ENCODE results near the gene SIRPB2. TPM values are rescaled to one million over a fixed set of nuclear protein-coding genes. Genes with fewer than 3 reads are reported as not detected.

The SIRPB2 gene
- total and polyA plus RNA-seq, 8 donors, result 1.3 to 29.9 (median 2.0) TPM

- H3K4me1 ChIP-seq, result no peaks in the 10 kb centered on the region
- no peak for TF ChIP-seq CTCF (IDR thresholded peaks at IDR 0.05)
- no peak overlapping the region for H3K4me3 ChIP-seq
- no peak for ATAC-seq
- no peak overlapping the region for H3K27ac ChIP-seq
- no peak for DNase-seq
- H3K27me3 ChIP-seq, result no peaks in the 10 kb centered on the region
- peaks cover 26 to 100% of the 10 kb centered on the region in 2 donors for H3K36me3 ChIP-seq
- H3K9me3 ChIP-seq, result no peaks in the 10 kb centered on the region
- intact Hi-C loops (cut with DNase I), result no loop called here
Observed at GRCh38 chr20:1449370-1449769, 41.9 kb downstream of the SIRPB2 start.

- intact Hi-C loops (cut with DNase I), result no loop called here
- no peaks in the 10 kb centered on the region for H3K4me1 ChIP-seq
- no peaks in the 10 kb centered on the region for H3K27me3 ChIP-seq
- no peak overlapping the region for H3K4me3 ChIP-seq
- TF ChIP-seq CTCF (IDR thresholded peaks at IDR 0.05), result no peak
- no peak for DNase-seq
- ATAC-seq, result no peak
- no peak overlapping the region for H3K27ac ChIP-seq
- H3K9me3 ChIP-seq, result no peaks in the 10 kb centered on the region
- H3K36me3 ChIP-seq, result peaks cover 26 to 100% of the 10 kb centered on the region in 2 donors
Observed at GRCh38 chr20:1448081-1448620, 43.1 kb downstream of the SIRPB2 start.

- ATAC-seq, result no peak
- Histone ChIP-seq H3K9me3 (no peaks in the 10 kb centered on the region), H3K27me3 (no peaks in the 10 kb centered on the region), H3K4me3 (no peak overlapping the region), H3K36me3 (peaks cover 23 to 100% of the 10 kb centered on the region in 2 donors), H3K4me1 (no peaks in the 10 kb centered on the region), H3K27ac (no peak overlapping the region)
- TF ChIP-seq CTCF (IDR thresholded peaks at IDR 0.05), result no peak
- intact Hi-C loops (cut with DNase I), result no loop called here
- no peak for DNase-seq
Observed at GRCh38 chr20:1446536-1446935, 44.7 kb downstream of the SIRPB2 start.

- DNase-seq, result no peak
- TF ChIP-seq CTCF (IDR thresholded peaks at IDR 0.05), result no peak
Observed at GRCh38 chr20:1443085-1443484, 48.1 kb downstream of the SIRPB2 start.

GRCh38 chr20:1442304-1442703 is 48.9 kb downstream of the SIRPB2 start:
- H3K4me1 ChIP-seq, result no peaks in the 10 kb centered on the region
- H3K9me3 ChIP-seq, result no peaks in the 10 kb centered on the region
- intact Hi-C loops (cut with DNase I), result no loop called here
- no peak overlapping the region for H3K4me3 ChIP-seq
- no peaks in the 10 kb centered on the region for H3K27me3 ChIP-seq
- TF ChIP-seq CTCF (IDR thresholded peaks at IDR 0.05), result no peak
- no peak for DNase-seq
- no peak for ATAC-seq
- peaks cover 15 to 82% of the 10 kb centered on the region in 2 donors for H3K36me3 ChIP-seq
- no peak overlapping the region for H3K27ac ChIP-seq

More at GRCh38 chr20:1443085-1443484, 48.1 kb downstream of the SIRPB2 start:
- H3K4me1 ChIP-seq, result no peaks in the 10 kb centered on the region
- intact Hi-C loops (cut with DNase I), result no loop called here
- no peak for ATAC-seq
- H3K36me3 ChIP-seq, result peaks cover 15 to 90% of the 10 kb centered on the region in 2 donors
- H3K27me3 ChIP-seq, result no peaks in the 10 kb centered on the region
- H3K27ac ChIP-seq, result no peak overlapping the region
- H3K9me3 ChIP-seq, result no peaks in the 10 kb centered on the region
- H3K4me3 ChIP-seq, result no peak overlapping the region
